Measurements from ENCODE around the gene CCNL1. TPM values are rescaled to one million over a fixed set of nuclear protein-coding genes. Genes with fewer than 3 reads are reported as not detected.
"Not testable (repeated sequence)": the region's sequence is repeated elsewhere in the genome, so short reads cannot be mapped to it uniquely, and the experiment has no call there.

Gene CCNL1
- total and polyA plus RNA-seq, 8 donors: 82.6 to 319 (median 205) TPM

- intact Hi-C loops (cut with DNase I); H3K27me3 ChIP-seq; H3K4me3 ChIP-seq; H3K9me3 ChIP-seq; H3K27ac ChIP-seq; ATAC-seq: not testable (repeated sequence)
- peak in 1 of 2 donors; percentile 14 for TF ChIP-seq CTCF (IDR thresholded peaks at IDR 0.05)
- peak in 1 of 4 donors; percentile 73 for DNase-seq
- Histone ChIP-seq H3K36me3 (peaks cover 7 to 12% of the 10 kb centered on the region in 2 donors), H3K4me1 (peaks cover 8 to 43% of the 10 kb centered on the region in 2 donors)
Observed at GRCh38 chr3:157162620-157163019, 2.7 kb upstream of the CCNL1 start.

- Histone ChIP-seq H3K4me3 (peak overlapping the region; percentile 78 to 91), H3K27me3 (no peaks in the 10 kb centered on the region), H3K9me3 (no peaks in the 10 kb centered on the region), H3K27ac (peak overlapping the region; percentile 100), H3K4me1 (peaks cover 24 to 61% of the 10 kb centered on the region in 2 donors), H3K36me3 (peaks cover 7 to 29% of the 10 kb centered on the region in 2 donors)
- DNase-seq (peak; percentile 82 to 92 (median 89)), ATAC-seq (peak; percentile 76)
- intact Hi-C loops (cut with DNase I): no loop called here
- TF ChIP-seq CTCF (IDR thresholded peaks at IDR 0.05): no peak
Observed at GRCh38 chr3:157160658-157161424, 894 bp upstream of the CCNL1 start.

GRCh38 chr3:157159037-157159761, 748 bp downstream of the CCNL1 start:
- TF ChIP-seq CTCF (IDR thresholded peaks at IDR 0.05): no peak
- Histone ChIP-seq H3K4me3 (peak overlapping the region; percentile 78 to 91), H3K4me1 (peaks cover 36 to 78% of the 10 kb centered on the region in 2 donors), H3K27ac (peak overlapping the region; percentile 100), H3K9me3 (no peaks in the 10 kb centered on the region), H3K36me3 (peaks cover 7 to 46% of the 10 kb centered on the region in 2 donors), H3K27me3 (no peaks in the 10 kb centered on the region)
- peak; percentile 64 to 94 (median 75) for DNase-seq
- peak; percentile 61 for ATAC-seq
- intact Hi-C loops (cut with DNase I): no loop called here

GRCh38 chr3:157157836-157158235, 2.1 kb downstream of the CCNL1 start:
- H3K4me3 ChIP-seq: peak overlapping the region; percentile 7 to 78
- no peak for DNase-seq
- H3K9me3 ChIP-seq: no peaks in the 10 kb centered on the region
- H3K27ac ChIP-seq: peak overlapping the region in 1 of 2 donors; percentile 100
- no peak for ATAC-seq
- no peak for TF ChIP-seq CTCF (IDR thresholded peaks at IDR 0.05)
- intact Hi-C loops (cut with DNase I): no loop called here
- no peaks in the 10 kb centered on the region for H3K27me3 ChIP-seq
- H3K36me3 ChIP-seq: peaks cover 7 to 59% of the 10 kb centered on the region in 2 donors
- peaks cover 36 to 83% of the 10 kb centered on the region in 2 donors for H3K4me1 ChIP-seq

Measured in left lung (tissue), 10 donors.